GM18858 (cell line): Measurements from ENCODE around the gene NEB.

Source experiments
- ATAC-seq: cut with Tn5 transposase; IDR thresholded peaks from one replicate; pipeline ENCODE4 v1.9.1; 2021; ENCODE audit not compliant: unreplicated experiment

NEB gene, protein sequence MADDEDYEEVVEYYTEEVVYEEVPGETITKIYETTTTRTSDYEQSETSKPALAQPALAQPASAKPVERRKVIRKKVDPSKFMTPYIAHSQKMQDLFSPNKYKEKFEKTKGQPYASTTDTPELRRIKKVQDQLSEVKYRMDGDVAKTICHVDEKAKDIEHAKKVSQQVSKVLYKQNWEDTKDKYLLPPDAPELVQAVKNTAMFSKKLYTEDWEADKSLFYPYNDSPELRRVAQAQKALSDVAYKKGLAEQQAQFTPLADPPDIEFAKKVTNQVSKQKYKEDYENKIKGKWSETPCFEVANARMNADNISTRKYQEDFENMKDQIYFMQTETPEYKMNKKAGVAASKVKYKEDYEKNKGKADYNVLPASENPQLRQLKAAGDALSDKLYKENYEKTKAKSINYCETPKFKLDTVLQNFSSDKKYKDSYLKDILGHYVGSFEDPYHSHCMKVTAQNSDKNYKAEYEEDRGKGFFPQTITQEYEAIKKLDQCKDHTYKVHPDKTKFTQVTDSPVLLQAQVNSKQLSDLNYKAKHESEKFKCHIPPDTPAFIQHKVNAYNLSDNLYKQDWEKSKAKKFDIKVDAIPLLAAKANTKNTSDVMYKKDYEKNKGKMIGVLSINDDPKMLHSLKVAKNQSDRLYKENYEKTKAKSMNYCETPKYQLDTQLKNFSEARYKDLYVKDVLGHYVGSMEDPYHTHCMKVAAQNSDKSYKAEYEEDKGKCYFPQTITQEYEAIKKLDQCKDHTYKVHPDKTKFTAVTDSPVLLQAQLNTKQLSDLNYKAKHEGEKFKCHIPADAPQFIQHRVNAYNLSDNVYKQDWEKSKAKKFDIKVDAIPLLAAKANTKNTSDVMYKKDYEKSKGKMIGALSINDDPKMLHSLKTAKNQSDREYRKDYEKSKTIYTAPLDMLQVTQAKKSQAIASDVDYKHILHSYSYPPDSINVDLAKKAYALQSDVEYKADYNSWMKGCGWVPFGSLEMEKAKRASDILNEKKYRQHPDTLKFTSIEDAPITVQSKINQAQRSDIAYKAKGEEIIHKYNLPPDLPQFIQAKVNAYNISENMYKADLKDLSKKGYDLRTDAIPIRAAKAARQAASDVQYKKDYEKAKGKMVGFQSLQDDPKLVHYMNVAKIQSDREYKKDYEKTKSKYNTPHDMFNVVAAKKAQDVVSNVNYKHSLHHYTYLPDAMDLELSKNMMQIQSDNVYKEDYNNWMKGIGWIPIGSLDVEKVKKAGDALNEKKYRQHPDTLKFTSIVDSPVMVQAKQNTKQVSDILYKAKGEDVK (N-terminal part only)

DNA sequence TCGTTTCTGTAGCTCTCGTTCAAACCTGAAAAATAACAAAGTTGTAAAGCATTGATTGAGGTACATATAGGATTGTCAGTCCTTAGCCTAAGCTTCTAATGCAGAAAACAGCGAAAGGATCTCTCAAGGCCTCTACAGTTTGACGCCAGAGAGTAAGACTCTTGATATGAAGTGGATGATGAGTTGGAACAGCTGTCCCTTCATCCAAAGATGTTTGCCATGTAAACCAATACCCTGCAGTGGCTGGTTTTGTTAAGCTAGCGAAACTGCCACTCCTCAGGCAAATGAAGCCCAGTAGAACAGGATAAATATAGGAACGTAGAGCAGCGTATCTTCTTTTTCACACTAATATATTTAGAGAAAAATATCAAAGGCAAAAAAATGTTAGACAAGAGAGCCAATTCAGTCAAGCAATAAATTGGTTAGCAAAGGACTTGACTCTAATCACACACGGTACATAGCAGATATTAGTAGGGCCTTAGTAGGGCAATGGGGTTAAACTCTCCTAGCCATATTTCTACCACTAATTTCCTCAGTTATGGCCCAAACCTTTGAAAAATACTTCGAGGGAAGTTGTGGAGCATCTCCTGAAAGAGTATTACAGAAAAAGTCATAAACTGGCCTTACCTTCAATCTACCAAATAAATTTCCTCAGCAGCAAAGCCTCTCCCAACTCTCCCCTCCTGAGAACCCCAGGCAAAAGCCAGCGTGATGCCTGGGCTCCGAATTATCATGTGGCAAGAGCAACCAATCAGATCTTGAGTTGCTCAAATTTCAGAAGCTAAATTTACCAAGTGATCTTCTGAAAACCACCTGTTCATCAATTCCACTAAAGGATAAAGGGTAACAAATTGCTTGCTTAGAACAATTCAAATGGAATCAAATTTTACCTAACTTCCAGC lies at the start of gene NEB:
TSS of gene NEB (minus strand) at position 706 of the 902 bp plus-strand sequence. CDS start 1,320 bp downstream, outside the sequence.
- no peak for ATAC-seq

GRCh38 chr2:151783133-151783520 lies 48.9 kb upstream of the NEB start:
- ATAC-seq, result no peak

DNA sequence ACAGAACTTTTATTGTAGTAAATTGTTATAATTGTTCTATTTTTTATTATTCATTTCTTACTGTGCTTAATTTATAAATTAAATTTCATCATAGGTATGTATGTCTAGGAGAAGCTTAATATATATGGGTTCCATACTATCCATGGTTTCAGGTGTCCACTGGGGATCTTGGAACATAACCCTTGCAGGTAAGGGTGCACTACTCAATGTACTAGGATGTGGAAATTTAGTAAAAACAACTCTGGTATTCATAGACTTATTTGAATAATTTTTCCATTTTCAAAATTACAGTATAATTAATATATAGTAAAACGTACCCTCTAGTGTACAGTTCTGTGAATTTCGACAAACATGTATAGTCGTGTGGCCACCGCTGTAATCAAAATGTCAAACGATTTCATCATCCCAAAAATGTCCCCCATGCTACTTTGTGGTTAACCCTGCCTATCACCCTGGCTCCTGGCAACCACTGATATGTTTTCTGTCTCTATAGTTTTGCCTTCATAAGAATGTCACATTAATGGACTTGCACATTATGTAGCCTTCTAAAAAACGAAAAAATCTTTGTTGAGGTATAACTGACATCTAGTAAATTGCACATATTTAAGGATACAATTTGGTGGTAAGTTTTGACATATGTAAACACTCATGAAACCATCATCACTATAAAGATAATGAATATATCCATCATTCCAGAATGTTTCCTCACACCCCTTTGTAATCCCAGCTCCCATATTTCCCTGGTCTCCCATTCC lies 48.3 kb upstream of the NEB start:
- no peak for ATAC-seq

DNA sequence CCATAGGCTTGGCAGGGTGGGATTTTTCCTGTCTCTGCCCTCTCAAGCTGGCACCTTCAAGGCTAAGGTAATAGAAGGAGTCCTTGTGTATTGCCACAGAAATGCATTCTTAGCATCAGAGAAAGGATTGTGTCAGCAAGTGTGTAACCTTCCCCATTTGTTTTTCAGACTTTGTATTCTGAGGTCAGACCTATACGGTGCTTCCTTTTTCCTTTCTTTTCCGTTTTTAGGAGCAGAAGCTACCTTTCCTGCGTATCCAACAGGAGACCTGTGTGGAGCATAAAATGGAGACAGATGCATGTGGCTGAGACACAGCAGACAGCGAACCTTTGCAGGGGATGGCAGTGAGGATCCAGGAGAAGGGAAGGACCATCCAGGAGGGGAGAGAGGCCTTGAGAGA lies 47.4 kb upstream of the NEB start:
- ATAC-seq, result no peak

- no peak for ATAC-seq
Measured at GRCh38 chr2:151780938-151781337, 46.7 kb upstream of the NEB start.

- ATAC-seq, result no peak
Measured at GRCh38 chr2:151777935-151778334, 43.7 kb upstream of the NEB start.

DNA sequence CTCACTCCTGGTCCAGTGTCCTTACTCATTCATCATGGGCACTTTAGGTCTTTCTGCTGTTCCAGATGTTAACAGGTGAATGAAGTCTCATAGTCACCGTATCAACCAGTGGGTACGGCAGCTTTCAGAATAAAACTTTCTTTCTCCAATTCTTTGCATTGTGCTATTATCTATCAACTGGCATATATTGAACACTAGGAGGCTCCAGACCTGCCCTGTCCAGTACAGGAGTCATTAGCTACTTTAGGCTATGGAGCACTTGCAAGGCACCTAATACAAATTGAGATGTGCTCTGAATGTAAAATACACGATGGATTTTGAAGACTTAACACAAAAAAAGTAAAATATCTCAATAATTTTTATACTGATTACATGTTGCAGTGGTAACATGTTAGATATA lies 43.2 kb upstream of the NEB start:
- ATAC-seq, result no peak

- ATAC-seq, result no peak
Measured at GRCh38 chr2:151776367-151776766, 42.1 kb upstream of the NEB start.

DNA sequence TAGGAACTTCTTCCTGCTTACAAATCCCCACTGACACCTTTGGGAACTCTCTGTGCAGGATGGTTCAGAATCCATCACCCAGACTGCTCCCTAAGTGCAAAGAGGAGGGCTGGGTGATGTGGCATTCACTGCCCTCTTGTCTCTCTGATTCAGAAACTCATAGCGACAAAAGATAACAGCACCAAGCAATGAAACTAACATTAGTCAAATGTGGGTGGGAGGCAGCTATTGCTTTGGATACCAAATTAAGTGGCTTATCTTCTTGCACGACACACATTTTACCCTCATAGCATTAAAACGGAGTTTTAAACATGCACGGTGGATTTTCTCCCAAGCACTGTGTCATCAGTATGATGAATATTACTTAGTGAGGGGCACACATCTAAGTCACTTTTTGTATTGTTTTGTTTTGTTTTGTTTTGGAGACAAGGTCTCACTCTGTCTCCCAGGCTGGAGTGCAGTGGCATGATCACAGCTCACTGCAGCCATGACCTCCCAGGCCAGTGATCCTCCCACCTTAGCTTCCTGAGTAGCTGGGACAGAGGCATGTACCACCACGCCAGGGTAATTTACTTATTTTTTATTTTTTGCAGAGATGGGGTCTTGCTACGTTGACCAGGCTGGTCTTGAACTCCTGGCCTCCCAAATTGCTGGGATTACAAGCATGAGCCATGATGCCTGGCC lies 40.9 kb upstream of the NEB start:
- ATAC-seq, result no peak

DNA sequence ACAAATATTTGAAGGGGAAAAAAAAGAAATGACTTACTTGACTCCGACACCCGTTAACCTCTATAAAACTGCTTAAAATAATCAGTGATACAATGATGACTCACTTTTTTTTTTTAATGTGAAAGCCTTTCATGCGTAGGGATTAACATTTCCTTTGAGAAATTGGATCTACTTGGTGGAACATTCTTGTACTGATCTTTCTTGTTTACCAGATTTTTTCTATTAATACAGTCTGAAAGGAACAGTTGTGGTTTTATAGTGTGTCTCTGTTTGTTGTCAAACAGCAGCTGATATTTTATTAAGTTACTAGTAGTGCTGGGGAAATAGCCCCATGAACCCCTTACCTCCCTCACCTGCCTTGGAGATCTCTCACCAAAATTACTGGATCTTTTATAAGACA lies 40.2 kb upstream of the NEB start:
- ATAC-seq, result no peak

GRCh38 chr2:151771599-151772358 lies 37.5 kb upstream of the NEB start:
- peak; percentile 96 for ATAC-seq

DNA sequence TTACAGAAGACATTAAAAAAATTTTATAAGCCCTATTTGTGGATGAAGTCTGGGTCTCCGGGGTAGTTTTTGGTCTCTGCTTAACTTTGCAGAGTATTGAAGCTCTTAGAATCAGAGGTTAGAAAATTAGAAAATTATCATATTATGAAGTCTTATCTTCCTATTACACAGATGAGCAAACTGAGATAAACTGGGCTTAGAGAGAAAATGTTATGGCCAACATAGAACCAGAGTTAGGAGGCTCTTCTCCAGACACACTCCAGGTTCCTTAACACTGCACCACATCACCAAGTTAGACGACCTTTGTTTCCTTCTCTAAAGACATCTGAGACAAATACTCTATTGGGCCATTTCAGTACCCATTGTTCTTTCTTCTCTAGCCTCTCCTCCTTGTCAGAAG lies 36.7 kb upstream of the NEB start:
- peak; percentile 7 for ATAC-seq

GRCh38 chr2:151769606-151770005 lies 35.3 kb upstream of the NEB start:
- ATAC-seq, result no peak

GRCh38 chr2:151767536-151767935 lies 33.3 kb upstream of the NEB start:
- ATAC-seq, result no peak

GRCh38 chr2:151766437-151767153 lies 32.3 kb upstream of the NEB start:
- ATAC-seq, result peak; percentile 31

DNA sequence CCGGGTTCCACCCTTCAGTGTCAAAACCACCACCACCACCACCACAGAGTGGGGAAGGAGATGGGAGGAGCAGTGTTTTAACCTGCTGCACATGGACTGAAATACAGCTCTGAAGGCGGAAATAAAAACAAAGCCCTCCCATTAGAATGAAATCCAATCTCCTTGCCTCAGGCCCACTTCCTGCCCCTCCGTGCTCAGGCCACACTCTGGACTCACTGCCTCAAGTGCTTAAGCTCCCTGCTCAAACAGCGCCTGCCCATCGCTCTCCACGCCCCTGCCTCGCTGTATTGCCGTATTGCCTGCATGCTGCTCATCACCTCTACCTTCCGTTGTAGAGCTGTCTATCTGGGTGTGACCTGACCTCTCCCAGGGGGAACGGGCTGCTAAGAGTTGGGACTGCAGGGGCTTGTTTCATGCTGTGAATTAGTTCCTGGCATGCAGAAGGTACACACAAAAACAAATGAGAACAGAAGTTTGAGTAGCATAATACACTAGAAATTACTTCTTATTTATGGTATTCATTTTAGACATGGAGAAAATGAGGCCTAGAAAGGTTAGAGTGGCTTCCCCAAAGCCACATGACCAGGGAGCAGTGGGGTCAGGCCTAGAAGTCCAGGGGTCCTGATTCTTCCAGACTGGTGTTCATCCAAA lies 31.6 kb upstream of the NEB start:
- no peak for ATAC-seq

DNA sequence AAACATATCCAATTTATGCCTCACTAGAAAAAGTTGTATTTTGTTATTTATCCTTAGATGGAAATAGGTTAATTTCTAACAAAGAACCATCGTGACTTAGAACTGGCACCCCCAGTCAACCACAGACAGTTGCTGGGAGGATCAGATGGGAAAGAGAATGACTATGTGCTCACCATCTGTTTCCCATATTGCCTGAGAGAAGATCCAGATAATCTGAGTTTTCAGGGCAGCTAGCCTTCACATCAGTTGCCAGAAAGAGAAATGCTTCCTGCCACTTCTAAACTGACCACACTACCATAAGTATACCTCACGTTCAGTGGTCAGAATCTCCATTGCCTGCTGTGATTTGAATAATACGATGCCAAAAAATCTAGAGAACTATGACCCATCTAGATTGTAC lies 28.4 kb upstream of the NEB start:
- ATAC-seq, result no peak
